T-helper 2 cell (primary cell): ENCODE results near the gene KIAA1671.
"Not testable (repeated sequence)": the region's sequence is repeated elsewhere in the genome, so short reads cannot be mapped to it uniquely, and the experiment has no call there.

Experiments
- DNase-seq, 5 experiments: peaks; one replicate each; pipeline versions ENCODE4 v3.0.0 to v3.0.0-alpha.2; 2012 to 2022

KIAA1671 gene

DNA sequence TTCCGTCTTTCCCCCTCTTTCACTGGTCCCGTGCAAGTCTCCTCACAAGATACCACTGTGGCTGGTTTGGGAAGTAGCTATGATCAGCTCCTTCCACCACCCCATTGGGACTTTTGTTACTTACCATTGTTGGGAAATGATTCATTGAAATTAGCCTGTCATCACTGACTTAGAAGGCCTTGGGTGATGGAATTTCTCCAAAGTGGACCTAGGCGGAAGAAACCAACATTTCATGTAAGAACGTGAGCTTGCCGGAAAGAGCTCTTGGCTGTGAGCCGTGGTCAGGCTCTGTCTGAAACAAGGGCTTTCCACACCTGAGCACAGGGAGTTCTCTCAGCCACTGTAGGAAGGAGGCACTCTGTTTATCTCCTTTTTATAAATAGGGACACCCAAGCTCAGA is 223.7 kb downstream of the KIAA1671 start:
- DNase-seq: no peak

DNA sequence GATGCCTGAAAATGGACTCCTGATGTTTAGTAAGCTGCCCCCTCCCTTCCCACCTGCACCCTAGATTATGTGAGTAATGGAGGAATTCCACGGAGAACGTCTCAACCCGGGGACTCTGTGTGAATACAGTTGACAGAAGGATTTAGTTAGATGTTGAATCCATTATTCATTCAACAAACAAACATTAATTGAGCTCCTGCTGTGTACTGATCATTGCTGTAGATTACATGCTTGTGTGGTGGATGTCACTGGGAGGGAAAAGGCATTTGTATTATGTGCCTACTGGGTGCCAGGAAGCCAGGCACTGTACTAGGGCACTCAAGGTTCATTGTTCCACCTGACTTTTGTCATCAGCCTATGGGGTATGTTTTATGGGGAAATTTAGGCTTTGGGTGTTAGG is 224.3 kb downstream of the KIAA1671 start:
- DNase-seq: no peak

GRCh38 chr22:25177226-25177625 is 224.7 kb downstream of the KIAA1671 start:
- DNase-seq: no peak

GRCh38 chr22:25177895-25178294 is 225.4 kb downstream of the KIAA1671 start:
- DNase-seq: no peak

GRCh38 chr22:25178348-25178747 is 225.8 kb downstream of the KIAA1671 start:
- not testable (repeated sequence) for DNase-seq

DNA sequence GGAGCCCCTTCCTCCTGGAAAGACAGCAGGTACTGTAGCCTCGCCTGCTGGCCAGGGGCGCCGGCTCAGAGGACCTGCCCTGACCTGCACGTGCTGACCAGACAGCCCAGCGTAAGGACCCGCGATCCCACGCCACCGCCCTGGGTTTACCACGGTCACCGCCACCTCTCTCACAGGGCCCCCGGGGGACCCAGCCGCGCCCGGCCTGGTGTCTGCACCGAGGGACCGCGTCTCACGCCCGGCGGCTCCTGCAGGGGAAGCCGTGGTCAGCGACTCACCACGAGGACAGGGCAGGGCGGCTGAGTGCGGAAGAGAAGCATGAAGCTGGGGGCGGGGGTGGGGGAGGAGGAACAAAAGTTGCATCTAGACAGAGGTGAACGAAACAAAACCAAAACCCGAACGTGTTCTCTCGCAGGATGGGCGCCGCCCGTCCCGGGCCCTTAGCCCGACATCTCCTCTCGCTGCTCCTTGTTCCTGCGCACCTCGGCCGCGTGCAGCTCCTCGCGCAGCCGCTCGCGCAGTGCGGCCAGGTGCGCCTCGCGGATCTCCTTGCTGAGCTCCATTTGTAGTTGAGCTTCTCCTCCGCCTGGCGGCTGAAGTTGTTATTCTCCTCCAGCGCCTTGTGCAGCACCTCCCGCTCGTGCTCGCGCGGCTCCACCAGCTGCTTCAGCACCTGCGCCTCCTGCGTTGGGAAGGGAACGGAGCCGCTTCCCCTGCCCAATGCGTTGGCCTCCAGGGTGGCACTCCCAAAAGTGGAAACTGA is 226.5 kb downstream of the KIAA1671 start:
- peak in 1 of 5 experiments; percentile 27 for DNase-seq

DNA sequence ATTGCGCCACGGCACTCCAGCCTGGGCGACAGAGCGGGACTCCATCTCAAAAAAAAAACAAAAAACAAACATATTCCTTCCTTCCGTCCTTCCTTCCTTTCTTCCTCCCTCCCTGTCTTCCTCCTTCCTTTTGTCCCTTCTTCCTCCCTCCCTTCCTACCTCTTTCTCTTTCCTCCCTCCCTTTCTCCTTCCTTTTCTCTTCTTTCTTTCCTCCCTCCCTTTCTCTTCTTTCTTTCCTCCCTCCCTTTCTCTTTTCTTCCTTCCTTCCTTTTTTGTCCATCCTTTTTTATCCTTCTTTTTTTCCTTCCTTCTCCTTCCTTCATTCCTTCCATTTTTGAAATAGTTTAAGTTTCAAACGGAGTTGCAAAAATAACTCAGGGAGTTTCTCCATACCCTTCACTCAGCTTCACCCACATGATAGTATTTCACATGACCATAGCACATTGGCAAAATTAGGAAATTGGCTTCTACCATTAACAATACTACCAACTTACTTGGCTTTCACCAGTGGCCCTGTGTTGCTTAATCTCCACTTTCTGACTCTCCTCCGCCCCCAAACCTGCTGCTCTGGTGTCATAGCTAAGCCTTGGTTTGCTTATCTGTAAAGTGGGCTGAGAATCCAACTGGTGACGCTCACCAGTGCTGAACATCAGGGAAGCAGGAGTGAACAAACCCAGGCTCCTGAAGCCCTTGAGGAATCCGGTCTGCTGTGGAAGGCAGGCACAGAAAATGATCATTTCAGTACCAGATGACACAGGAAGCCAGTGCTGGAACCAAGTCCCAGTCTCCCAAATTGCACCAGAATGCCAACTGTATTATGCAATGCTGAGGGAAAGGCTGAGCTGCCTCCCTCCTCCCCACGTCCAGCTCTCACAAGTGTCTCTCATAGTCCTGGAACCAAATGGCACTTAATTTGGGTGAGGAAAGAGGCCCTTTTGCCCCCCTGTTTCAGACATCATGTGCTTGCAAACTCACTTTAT is 229.9 kb downstream of the KIAA1671 start:
- DNase-seq: no peak

GRCh38 chr22:25183949-25184619 is 231.6 kb downstream of the KIAA1671 start:
- no peak for DNase-seq

GRCh38 chr22:25186140-25186539 is 233.6 kb downstream of the KIAA1671 start:
- no peak for DNase-seq

DNA sequence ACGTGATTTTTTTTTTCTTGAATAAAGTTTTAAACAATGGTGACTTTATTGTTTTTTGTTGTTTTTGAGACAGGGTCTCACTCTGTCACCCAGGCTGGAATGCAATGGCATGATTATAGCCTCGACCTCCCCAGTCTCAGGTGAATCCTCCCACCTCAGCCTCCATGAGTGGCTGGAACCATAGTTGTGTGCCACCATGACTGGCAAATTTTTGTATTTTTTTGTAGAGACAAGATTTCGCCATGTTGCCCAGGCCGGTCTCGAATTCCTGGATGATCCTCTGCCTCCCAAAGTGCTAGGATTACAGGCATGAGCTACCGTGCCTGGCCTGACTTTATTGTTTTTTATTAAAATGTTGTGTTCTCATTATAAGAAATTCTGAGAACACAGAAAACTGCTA is 235.0 kb downstream of the KIAA1671 start:
- no peak for DNase-seq

- DNase-seq: no peak
These were observed 239.9 kb downstream of the KIAA1671 start for GRCh38 chr22:25192406-25192805.

DNA sequence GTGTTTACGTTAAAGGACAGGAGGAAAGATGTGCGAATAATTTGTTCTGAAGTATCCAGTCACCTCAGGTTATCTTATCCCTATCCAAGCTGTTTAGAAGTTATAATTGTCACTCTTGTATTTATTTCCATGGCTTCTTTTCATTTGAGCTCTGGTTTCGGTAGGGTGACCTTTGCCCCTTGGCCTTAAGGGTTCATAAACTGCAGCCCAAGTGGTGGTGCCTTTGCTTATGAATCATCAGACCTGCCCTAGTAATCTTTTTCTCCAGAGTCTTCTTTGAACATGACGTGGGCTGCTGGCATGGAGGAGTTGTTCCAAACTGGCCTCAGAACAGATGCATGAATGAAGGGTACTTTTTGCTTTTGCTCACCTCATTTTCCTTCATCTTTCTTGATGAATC is 240.6 kb downstream of the KIAA1671 start:
- no peak for DNase-seq

GRCh38 chr22:25193548-25193947 is 241.0 kb downstream of the KIAA1671 start:
- DNase-seq: no peak

DNA sequence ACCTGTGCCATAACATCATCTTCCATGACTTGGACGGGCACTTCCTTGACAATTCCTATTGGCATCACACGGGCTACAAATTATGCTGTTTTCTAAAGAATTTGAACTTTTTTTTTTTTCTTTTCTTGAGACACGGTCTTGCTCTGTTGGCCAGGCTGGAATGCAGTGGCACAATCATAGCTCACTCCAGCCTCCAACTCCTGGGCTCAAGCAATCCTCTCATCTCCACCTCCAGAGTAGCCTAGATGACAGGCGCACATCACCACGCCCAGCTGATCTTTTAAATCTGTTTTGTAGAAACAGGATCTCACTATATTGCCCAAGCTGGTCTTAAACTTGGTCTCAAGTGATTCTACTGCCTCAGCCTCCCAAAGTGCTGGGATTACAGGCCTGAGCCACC is 243.8 kb downstream of the KIAA1671 start:
- DNase-seq: no peak

DNA sequence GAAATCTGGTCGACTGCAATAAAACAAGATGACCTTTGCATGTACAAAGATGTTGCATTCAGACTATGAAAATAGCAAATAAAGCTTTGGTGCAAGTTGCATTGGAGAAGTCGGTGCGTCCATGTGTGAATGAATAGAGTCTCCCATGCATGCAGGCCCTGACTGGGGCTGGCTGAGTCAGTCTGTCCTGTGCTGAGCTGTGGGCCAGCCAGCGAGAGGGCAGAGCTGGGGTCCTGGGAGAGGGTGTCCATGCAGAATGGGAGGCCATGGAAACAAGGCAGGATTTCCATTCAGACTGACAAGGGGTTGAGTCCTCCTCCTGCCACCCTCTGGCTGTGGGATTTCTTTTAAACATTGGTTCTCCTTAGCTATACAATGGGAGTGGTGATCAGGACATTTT is 244.8 kb downstream of the KIAA1671 start:
- DNase-seq: no peak

DNA sequence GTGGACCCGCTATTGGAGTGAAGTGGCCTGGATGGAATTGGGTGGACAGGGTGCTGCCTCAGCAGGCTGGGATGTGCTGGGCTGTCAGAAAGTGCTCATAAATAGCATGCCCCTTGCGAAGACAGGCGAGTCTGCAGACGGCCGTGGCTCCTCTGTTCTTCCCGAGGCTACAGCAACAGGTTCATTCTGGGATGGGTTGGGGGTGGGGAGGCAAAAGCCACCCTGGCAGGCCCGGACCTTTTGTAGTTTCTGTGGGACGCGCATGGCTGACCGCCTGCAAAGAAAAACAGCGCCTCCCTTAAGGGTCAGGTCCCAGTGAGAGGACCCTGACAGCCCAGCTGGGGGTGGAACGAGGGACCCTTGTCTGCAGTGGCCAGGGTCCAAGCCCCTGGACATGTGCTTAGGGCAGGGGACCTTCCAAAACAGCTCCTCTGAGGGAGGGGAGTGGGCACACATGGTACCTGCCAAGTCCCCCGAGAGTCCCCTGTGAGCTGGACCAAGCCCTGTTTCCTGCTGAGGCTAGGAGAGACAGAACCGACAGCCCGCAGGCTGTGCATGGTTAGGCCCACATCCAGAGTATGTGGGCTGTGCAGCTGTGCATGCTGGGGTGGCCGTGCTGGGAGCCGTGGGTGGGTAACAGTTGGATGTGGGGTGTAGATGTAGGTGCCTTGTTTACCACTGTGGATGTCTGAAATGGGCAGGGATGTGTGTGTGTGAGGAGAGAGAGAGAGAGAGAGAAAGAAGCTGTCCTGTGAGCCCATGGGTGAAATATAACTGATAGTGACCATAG is 247.4 kb downstream of the KIAA1671 start, which contains the start of gene CRYBB3:
Gene CRYBB3, plus strand, starts transcription at position 128 of the 790 bp plus-strand sequence. CDS start 1,539 bp downstream, outside the sequence.
- no peak for DNase-seq

DNA sequence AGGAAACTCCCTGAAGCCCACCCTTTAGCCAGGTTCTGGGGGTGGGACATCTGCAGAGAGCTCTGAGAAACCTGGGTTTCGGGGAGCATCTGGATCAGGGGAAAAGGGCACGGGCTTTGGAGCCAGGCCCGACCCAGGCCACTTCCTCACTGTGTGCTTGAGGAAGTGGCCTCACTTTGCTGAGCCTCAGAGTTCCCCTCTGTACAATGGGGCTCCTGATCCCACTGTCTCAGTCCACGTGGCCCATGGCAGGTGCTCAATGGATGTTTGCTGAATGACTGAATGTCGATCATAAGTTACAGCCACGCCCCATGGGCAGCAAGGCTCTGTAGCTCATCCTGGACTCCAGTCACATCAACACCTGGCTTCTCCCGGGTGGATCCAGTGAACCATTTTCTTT is 248.5 kb downstream of the KIAA1671 start:
- no peak for DNase-seq

- DNase-seq: peak in 1 of 5 experiments; percentile 40
These were observed 249.2 kb downstream of the KIAA1671 start for GRCh38 chr22:25201557-25202273.

GRCh38 chr22:25202290-25202921 is 249.9 kb downstream of the KIAA1671 start:
- DNase-seq: peak in 4 of 5 experiments; percentile 4 to 48 (median 24)

GRCh38 chr22:25203082-25203481 is 250.6 kb downstream of the KIAA1671 start:
- no peak for DNase-seq

DNA sequence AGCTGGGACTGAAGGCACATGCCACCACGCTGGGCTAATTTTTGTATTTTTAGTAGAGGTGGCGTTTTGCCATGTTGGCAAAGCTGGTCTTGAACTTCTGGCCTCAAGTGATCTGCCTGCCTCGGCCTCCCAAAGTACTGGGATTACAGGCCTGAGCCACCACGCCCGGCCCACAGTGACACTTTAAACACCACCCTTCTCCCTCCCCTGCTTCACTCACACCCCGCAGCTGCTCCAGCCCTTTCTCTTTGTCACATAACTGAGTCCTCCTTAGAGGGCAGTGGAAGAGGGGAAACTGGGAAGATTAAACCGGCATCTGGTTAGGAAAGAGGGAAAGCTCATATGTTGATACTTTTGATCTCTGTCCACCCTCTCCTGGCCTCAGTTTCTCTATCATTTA is 252.0 kb downstream of the KIAA1671 start:
- DNase-seq: not testable (repeated sequence)
